Mucosa of gallbladder (tissue), 1 donor: ENCODE measurements around the gene APC. TPM values are rescaled to one million over a fixed set of nuclear protein-coding genes. Genes with fewer than 3 reads are reported as not detected.
"Not testable (repeated sequence)": the region's sequence is repeated elsewhere in the genome, so short reads cannot be mapped to it uniquely, and the experiment has no call there.

Source experiments
- DNase-seq: peaks from one replicate; pipeline ENCODE4 v3.0.0-alpha.2; 2020; ENCODE audit warnings: low spot score
- total RNA-seq: library from RNA; stranded (reverse); gene quantifications from one replicate; pipeline ENCODE4 v1.2.1, GENCODE V29; 2021
- donor health status: DM: no; HTN: no; CAD: no.

Gene APC
- total RNA-seq, 1 donor from 2014 or later, result 39.1 TPM

- DNase-seq, result not testable (repeated sequence)
These were observed 20.8 kb upstream of the APC start for GRCh38 chr5:112716895-112717294.

- DNase-seq, result no peak
These were observed 20.1 kb upstream of the APC start for GRCh38 chr5:112717506-112718082.

DNA sequence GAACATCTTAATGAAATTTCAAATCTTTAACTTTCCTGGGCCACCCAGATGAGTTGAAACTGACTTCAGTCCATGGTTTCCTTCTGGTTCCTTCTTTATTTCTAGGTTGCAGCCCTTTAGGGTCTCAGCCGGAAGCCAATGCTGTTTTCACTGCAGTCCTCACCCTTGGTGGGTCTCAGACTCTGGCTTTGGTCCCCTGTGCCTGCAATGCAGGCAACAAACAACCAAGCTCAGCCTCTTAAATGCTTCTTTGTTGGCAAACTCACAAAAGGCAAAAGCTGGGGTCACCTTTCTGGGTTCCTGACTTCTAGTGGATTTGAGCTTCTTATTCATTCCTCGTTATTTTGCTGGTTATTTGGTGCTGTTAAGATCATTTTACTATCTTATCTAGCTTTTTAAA is 19.3 kb upstream of the APC start:
- no peak for DNase-seq

GRCh38 chr5:112720576-112720975 is 17.1 kb upstream of the APC start:
- DNase-seq, result no peak

DNA sequence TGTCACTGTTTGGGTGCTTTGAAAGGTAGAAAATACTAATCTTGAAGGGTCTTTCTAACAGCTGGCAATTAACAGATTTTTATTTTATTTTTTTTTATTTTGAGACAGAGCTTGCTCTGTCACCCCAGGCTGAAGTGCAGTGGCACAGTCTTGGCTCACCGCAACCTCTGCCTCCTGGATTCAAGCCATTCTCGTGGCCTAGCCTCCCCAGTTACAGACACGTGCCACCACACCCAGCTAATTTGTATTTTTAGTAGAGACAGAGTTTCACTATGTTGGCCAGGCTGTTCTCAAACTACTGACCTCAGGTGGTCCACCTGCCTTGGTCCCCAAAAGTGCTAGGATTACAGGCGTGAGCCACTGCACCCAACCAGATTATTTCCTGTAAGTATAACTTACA is 12.8 kb upstream of the APC start:
- no peak for DNase-seq

GRCh38 chr5:112729630-112730029 is 8.1 kb upstream of the APC start:
- no peak for DNase-seq

DNA sequence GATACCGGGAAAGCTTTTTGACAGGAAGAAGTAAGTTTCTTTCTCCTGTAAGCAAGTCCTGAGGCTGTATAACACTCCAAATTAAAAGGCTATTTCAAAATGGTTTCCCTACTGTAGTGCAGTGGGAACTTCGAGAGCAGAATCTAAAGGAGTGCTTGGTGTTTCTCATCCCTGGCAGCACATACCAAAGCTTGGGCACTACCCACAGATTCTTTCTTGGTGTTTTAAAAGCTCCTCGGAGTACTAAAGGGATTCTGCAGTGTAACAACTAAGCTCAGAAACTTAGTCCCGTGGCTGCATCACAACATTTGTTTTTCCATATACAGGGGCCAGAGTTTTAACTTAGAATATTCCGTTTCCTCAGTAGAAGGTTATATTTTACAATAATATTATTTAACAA is 5.6 kb upstream of the APC start:
- DNase-seq, result no peak

DNA sequence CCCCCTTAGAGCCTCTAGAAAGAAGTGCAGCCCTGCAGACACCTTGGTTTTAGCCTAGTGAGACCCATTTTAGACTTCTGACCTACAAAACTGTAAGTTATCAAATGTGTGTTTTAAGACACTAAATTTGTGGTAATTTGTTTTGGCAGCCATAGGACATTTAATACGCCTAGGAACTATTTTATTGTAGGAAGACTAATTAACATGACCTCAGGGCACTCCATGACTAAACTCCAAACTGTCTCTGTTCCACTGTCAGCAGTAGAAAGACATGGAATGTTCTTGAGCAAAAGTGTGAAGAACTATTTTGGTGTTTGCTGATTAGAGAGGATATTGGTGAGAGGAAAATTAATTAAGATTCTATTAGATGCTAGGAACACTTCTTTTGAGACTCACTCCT is 4.1 kb upstream of the APC start:
- no peak for DNase-seq

GRCh38 chr5:112734597-112734996 is 3.1 kb upstream of the APC start:
- DNase-seq, result no peak

DNA sequence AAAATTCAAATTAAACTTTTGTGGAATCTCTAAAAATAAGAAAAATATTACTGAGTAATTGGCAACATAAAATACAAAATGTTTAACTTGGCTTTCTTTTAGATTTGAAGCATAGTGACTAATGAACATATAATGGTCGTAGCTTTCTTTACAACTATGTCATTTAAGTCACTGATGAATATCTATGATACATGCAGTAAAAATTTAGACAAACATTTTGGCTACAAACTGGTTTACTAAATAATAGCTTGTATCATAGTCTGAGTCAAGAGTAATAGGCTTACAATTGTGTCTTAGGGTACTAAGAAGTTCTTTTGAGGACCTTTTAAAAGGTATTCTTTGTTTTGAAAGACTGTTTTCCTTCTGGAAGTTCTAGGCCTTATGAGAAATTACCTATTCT is 2.0 kb upstream of the APC start:
- no peak for DNase-seq

GRCh38 chr5:112737070-112737462 is 619 bp upstream of the APC start:
- no peak for DNase-seq

GRCh38 chr5:112738191-112738560 is 491 bp downstream of the APC start:
- DNase-seq, result no peak

DNA sequence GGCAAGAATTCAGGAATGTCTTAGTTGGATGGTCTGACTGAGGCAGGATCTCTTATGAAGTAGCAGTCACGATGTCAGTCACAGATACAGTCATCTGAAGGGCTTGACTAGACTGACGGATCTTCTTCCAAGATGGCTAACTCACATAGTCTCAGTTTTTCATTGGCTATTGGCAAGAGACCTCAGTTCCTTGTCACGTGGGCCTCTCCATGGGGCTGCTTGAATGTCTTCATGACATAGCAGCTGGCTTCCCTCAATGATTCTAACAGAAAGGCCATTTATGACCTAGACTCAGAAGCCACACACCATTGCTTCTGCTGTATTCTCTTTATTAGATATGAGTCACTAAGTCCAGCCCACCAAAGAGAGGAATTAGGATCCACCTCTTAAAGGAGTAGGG is 4.7 kb downstream of the APC start:
- no peak for DNase-seq

GRCh38 chr5:112743631-112744030 is 5.9 kb downstream of the APC start:
- DNase-seq, result no peak

DNA sequence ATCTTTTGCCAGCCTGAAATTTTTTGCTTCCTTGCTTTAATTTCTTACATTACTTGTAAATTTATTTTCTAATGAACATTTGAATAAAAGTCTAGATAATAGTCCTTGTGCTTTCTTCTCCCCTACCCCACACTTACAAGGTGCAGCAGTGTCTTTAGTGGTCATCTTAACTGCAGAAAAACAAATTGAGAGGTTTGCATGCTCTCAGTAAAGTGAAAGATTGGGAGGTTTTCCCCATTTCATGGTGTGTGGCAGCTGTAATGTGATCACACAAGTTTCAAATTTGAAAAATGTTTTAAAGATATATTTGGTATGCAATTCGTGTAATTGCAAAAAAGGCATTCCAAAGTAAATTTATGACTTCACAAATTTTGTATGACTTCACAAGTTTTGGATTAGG is 14.7 kb downstream of the APC start:
- DNase-seq, result no peak

- no peak for DNase-seq
These were observed 18.0 kb downstream of the APC start for GRCh38 chr5:112755703-112756102.

DNA sequence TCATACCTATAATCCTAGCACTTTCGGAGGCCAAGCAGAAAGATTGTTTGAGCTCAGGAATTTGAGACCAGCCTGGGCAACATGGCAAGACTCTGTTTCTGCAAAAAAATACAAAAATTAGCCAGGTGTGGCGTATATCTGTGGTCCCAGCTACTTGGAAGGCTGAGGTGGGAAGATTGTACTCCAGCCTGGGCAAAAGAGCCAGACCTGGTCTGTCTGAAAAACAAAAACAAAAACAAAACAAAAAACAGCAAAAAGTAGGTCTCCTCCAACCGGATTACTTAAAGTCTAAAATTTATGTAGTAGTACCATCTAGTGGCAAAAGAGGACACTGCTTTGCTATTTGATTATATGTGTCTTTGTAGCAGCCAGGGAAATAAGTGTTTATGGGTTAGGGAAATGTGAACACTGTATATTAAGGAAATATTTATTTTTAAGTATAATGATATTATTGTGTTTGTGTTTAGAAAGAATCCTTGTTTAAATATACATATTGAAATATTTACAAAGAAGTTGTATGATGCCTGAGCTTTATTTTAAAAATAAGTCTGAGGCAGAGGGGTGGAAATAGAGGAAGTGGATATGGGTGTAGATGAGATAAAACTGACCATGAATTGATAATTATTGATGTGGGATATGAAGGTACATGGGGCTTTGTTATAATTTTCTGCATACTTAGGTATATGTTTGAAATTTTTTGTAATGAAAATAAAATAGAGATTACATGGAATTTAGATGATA is 20.0 kb downstream of the APC start:
- DNase-seq, result no peak

GRCh38 chr5:112758676-112759075 is 21.0 kb downstream of the APC start:
- no peak for DNase-seq

- no peak for DNase-seq
These were observed 24.6 kb downstream of the APC start for GRCh38 chr5:112762113-112762810.

- DNase-seq, result no peak
These were observed 25.5 kb downstream of the APC start for GRCh38 chr5:112763165-112763564.

- DNase-seq, result no peak
These were observed 34.4 kb downstream of the APC start for GRCh38 chr5:112772124-112772523.

GRCh38 chr5:112776301-112776856 is 38.7 kb downstream of the APC start:
- no peak for DNase-seq

DNA sequence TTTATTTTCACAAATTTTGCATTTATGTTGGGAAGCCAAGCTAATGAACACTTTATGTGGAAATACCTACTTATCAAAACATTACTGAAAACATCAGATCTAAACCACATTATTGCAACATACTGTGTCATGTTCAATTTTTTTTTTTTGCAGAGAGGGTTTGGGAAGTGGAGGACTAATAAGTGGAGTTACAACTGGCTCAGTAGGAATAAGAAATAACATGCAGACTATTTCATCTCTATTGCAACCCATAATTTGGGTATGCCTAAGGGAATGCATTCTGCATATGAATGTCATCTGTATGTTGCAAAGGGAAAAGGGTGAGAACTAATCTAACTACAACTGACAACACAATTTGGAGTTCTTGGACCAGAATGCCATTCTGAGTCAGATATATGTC is 41.8 kb downstream of the APC start:
- DNase-seq, result no peak
